H1 (cell line): ENCODE results near the gene GDF9. TPM values are rescaled to one million over a fixed set of nuclear protein-coding genes. Genes with fewer than 3 reads are reported as not detected.

Experiments used
- CTCF ChIA-PET: fragments of 300-600 bp; sonication (Branson Sonifier 250); formaldehyde crosslinking; loops from one replicate; lab custom pipeline; 2021; ENCODE audit not compliant: partially characterized antibody; lab: Charles Lee
- POLR2A ChIA-PET: fragments of 300-600 bp; sonication (Branson Sonifier 250); formaldehyde crosslinking; loops from one replicate; lab custom pipeline; 2021; ENCODE audit warnings: inconsistent platforms; ENCODE audit not compliant: partially characterized antibody; lab: Charles Lee
- DNase-seq, 2 experiments: peaks; one replicate each; pipeline versions ENCODE4 v3.0.0 to v3.0.0-alpha.2; 2010 to 2022; ENCODE audit warnings: low spot score in 2 of 2, low read depth in 1 of 2, mixed read lengths in 1 of 2
- FAIRE-seq: peaks from 2 replicates; lab custom pipeline; 2011; peaks lifted over from hg19 to GRCh38; lab: Jason Lieb, UNC
- H2AFZ ChIP-seq: 2 replicates; pipeline ENCODE4 v1.8.1; 2012; ENCODE audit warnings: low read length, inconsistent platforms
- H2AK5ac ChIP-seq: 2 replicates; pipeline ENCODE4 v1.6.1; 2013; ENCODE audit warnings: low read depth, low read length
- H2BK120ac ChIP-seq: replicated peaks from 2 replicates; pipeline ENCODE3; 2013; ENCODE audit warnings: low read depth, low read length, inconsistent platforms
- H2BK12ac ChIP-seq: 2 replicates; pipeline ENCODE4 v1.6.1; 2013; ENCODE audit warnings: low read depth, low read length
- H2BK15ac ChIP-seq: 2 replicates; pipeline ENCODE4 v1.6.1; 2013; ENCODE audit warnings: low read length
- H2BK20ac ChIP-seq: 2 replicates; pipeline ENCODE4 v1.6.1; 2013; ENCODE audit warnings: low read length
- H2BK5ac ChIP-seq: 2 replicates; pipeline ENCODE4 v1.6.1; 2013; ENCODE audit warnings: low read depth, low read length
- H3K14ac ChIP-seq: 2 replicates; pipeline ENCODE4 v1.6.1; 2013; ENCODE audit warnings: inconsistent platforms; ENCODE audit not compliant: insufficient read length
- H3K18ac ChIP-seq: 2 replicates; pipeline ENCODE4 v1.6.1; 2013; ENCODE audit warnings: low read length; ENCODE audit errors: extremely low read depth
- H3K23ac ChIP-seq: 2 replicates; pipeline ENCODE4 v1.6.1; 2013; ENCODE audit warnings: inconsistent platforms; ENCODE audit not compliant: insufficient read length
- H3K23me2 ChIP-seq: 2 replicates; pipeline ENCODE4 v1.6.1; 2013; ENCODE audit warnings: low read depth, low read length
- H3K27ac ChIP-seq: 2 replicates; pipeline ENCODE4 v1.6.1; 2011; ENCODE audit warnings: low read depth, low read length, inconsistent platforms
- H3K27me3 ChIP-seq, 4 experiments: replicated peaks in 1 of 4; 1 replicate in 1 of 4; 2 replicates in 3 of 4; pipeline versions ENCODE4 v1.6.1 to v1.8.1; 2011 to 2013; ENCODE audit warnings: low read length in 3 of 4, mild to moderate bottlenecking in 3 of 4, inconsistent platforms in 2 of 4, mixed read lengths in 2 of 4, moderate library complexity in 1 of 4; ENCODE audit not compliant: control insufficient read depth in 3 of 4, insufficient read depth in 3 of 4; ENCODE audit errors: extremely low read depth in 1 of 4
- H3K36me3 ChIP-seq, 4 experiments: 2 replicates each; pipeline versions ENCODE4 v1.6.1 to v1.8.1; 2011 to 2013; ENCODE audit warnings: mild to moderate bottlenecking in 4 of 4, low read length in 3 of 4, moderate library complexity in 2 of 4, control low read depth in 1 of 4, inconsistent platforms in 1 of 4; ENCODE audit not compliant: insufficient read depth in 4 of 4, control insufficient read depth in 2 of 4
- H3K4ac ChIP-seq: replicated peaks from 2 replicates; pipeline ENCODE3; 2013; ENCODE audit warnings: low read length, low read depth, mixed read lengths, inconsistent platforms; ENCODE audit not compliant: insufficient read length
- H3K4me1 ChIP-seq, 4 experiments: replicated peaks in 1 of 4; 1 replicate in 1 of 4; 2 replicates in 3 of 4; pipeline versions ENCODE4 v1.6.1 to v1.8.1; 2011 to 2013; ENCODE audit warnings: low read length in 3 of 4, inconsistent platforms in 2 of 4, mixed read lengths in 1 of 4; ENCODE audit not compliant: insufficient read depth in 4 of 4, control insufficient read depth in 3 of 4
- H3K4me2 ChIP-seq, 2 experiments: 2 replicates each; pipeline versions ENCODE4 v1.6.1 to v1.8.1; 2011 to 2013; ENCODE audit warnings: low read depth in 2 of 2, low read length in 2 of 2, control low read depth in 1 of 2, inconsistent platforms in 1 of 2, mild to moderate bottlenecking in 1 of 2; ENCODE audit not compliant: insufficient read depth in 1 of 2
- H3K4me3 ChIP-seq, 4 experiments: fragments of 200-600, 300-600 bp in 1 of 4; sonication (generic), shearing (Covaris generic), sonication (Bioruptor Twin) in 1 of 4; 2 replicates each; pipeline versions ENCODE4 v1.5.1 to v1.8.1; 2011 to 2016; ENCODE audit warnings: low read length in 4 of 4, low read depth in 3 of 4, control low read depth in 2 of 4, inconsistent platforms in 2 of 4, mild to moderate bottlenecking in 2 of 4, mixed read lengths in 1 of 4, moderate library complexity in 1 of 4; ENCODE audit not compliant: insufficient read depth in 2 of 4; ENCODE audit errors: extremely low read depth in 1 of 4
- H3K56ac ChIP-seq: replicated peaks from 2 replicates; pipeline ENCODE3; 2013; ENCODE audit warnings: low read depth, mild to moderate bottlenecking, mixed read lengths, low read length, inconsistent platforms; ENCODE audit not compliant: insufficient read length
- H3K79me1 ChIP-seq: 2 replicates; pipeline ENCODE4 v1.6.1; 2013; ENCODE audit warnings: low read depth, low read length, control low read depth
- H3K79me2 ChIP-seq, 2 experiments: 2 replicates each; pipeline versions ENCODE4 v1.6.1 to v1.8.1; 2012 to 2013; ENCODE audit warnings: low read length in 2 of 2, mild to moderate bottlenecking in 2 of 2, inconsistent platforms in 1 of 2; ENCODE audit not compliant: insufficient read depth in 2 of 2, control insufficient read depth in 1 of 2
- H3K9ac ChIP-seq, 4 experiments: replicated peaks in 1 of 4; 1 replicate in 1 of 4; 2 replicates in 3 of 4; pipeline versions ENCODE4 v1.6.1 to v1.8.1; 2011 to 2013; ENCODE audit warnings: low read depth in 3 of 4, low read length in 3 of 4, control low read depth in 2 of 4, mild to moderate bottlenecking in 2 of 4, moderate library complexity in 2 of 4, inconsistent platforms in 1 of 4; ENCODE audit errors: extremely low read depth in 1 of 4
- H3K9me3 ChIP-seq, 2 experiments: 2 replicates each; pipeline versions ENCODE4 v1.6.1 to v1.8.1; 2012 to 2013; ENCODE audit warnings: mild to moderate bottlenecking in 2 of 2, moderate library complexity in 2 of 2, control low read depth in 1 of 2, inconsistent platforms in 1 of 2, low read depth in 1 of 2, low read length in 1 of 2, mixed read lengths in 1 of 2; ENCODE audit not compliant: insufficient read depth in 2 of 2
- H4K20me1 ChIP-seq, 2 experiments: replicated peaks in 1 of 2; 2 replicates each; pipeline versions ENCODE3 to v1.8.1; 2011 to 2013; ENCODE audit warnings: inconsistent platforms in 2 of 2, low read length in 2 of 2, mild to moderate bottlenecking in 1 of 2; ENCODE audit not compliant: insufficient read depth in 2 of 2, control insufficient read depth in 1 of 2
- H4K5ac ChIP-seq: 2 replicates; pipeline ENCODE4 v1.6.1; 2013; ENCODE audit warnings: low read length, low read depth, mixed read lengths, inconsistent platforms; ENCODE audit not compliant: insufficient read length
- H4K8ac ChIP-seq: 2 replicates; pipeline ENCODE4 v1.8.0; 2013; ENCODE audit warnings: mild to moderate bottlenecking, moderate library complexity, low read length, inconsistent platforms; ENCODE audit not compliant: insufficient read depth; ENCODE audit errors: extremely low read depth
- H4K91ac ChIP-seq: replicated peaks from 2 replicates; pipeline ENCODE3; 2013; ENCODE audit warnings: low read length, mixed read lengths, inconsistent platforms; ENCODE audit not compliant: insufficient read length
- ASH2L ChIP-seq: fragments of 200-600, 300-600 bp; sonication (generic); IDR thresholded peaks from one replicate; pipeline ENCODE4 v1.7.1; 2017; ENCODE audit warnings: low read length
- CEBPB ChIP-seq: IDR thresholded peaks from 2 replicates; pipeline ENCODE4 v1.6.1; 2012; ENCODE audit warnings: low read depth, low read length
- EZH2 ChIP-seq: fragments of 200-600 bp; sonication (generic); IDR thresholded peaks from 2 replicates; pipeline ENCODE4 v1.7.1; 2012; ENCODE audit warnings: low read depth, mild to moderate bottlenecking, moderate library complexity, low read length, inconsistent platforms; ENCODE audit not compliant: severe bottlenecking
- JUND ChIP-seq: IDR thresholded peaks from 2 replicates; pipeline ENCODE4 v1.6.1; 2011; ENCODE audit warnings: mild to moderate bottlenecking, improper control_type of control experiment, low read length
- KDM4A ChIP-seq: IDR thresholded peaks from one replicate; pipeline ENCODE4 v1.7.1; 2012; ENCODE audit warnings: low read depth, mild to moderate bottlenecking, moderate library complexity, low read length, inconsistent platforms; ENCODE audit not compliant: severe bottlenecking
- POLR2A ChIP-seq, 2 experiments: IDR thresholded peaks; 1 replicate in 1 of 2; 2 replicates in 1 of 2; pipeline ENCODE4 v1.6.1; 2011; ENCODE audit warnings: low read depth in 2 of 2, low read length in 2 of 2, mild to moderate bottlenecking in 2 of 2; ENCODE audit errors: control extremely low read depth in 1 of 2
- POU5F1 ChIP-seq: IDR thresholded peaks from 2 replicates; pipeline ENCODE4 v1.6.1; 2011; ENCODE audit warnings: low read depth, mild to moderate bottlenecking, low read length, moderate library complexity
- RNF2 ChIP-seq: fragments of 200-900, 300-1000 bp; sonication (generic); IDR thresholded peaks from 2 replicates; pipeline ENCODE4 v1.7.1; 2016; ENCODE audit warnings: borderline replicate concordance, low read depth, mild to moderate bottlenecking, antibody characterized with exemption, low read length; ENCODE audit not compliant: poor library complexity, severe bottlenecking; ENCODE audit errors: missing control alignments
- RXRA ChIP-seq: IDR thresholded peaks from 2 replicates; pipeline ENCODE4 v1.6.1; 2011; ENCODE audit warnings: low read depth, mild to moderate bottlenecking, low read length, moderate library complexity; ENCODE audit not compliant: insufficient read depth
- SIRT6 ChIP-seq: IDR thresholded peaks from one replicate; pipeline ENCODE4 v1.7.1; 2012; ENCODE audit warnings: low read length, inconsistent platforms
- SRF ChIP-seq: IDR thresholded peaks from 2 replicates; pipeline ENCODE4 v1.6.1; 2011; ENCODE audit warnings: mild to moderate bottlenecking, low read depth, low read length, moderate library complexity
- SUZ12 ChIP-seq: fragments of 200-600 bp; sonication (generic); IDR thresholded peaks from 2 replicates; pipeline ENCODE4 v1.6.1; 2012; ENCODE audit warnings: mild to moderate bottlenecking, inconsistent platforms, low read length, moderate library complexity, mixed read lengths
- WGBS, 2 experiments: shearing (Covaris generic) in 1 of 2; methylation state at CpG; one replicate each; pipeline versions ENCODE4 v1.1.6 to v1.1.7; 2013 to 2015; ENCODE audit warnings: low lambda C conversion rate in 2 of 2, mixed read lengths in 2 of 2, inconsistent platforms in 1 of 2, low coverage in 1 of 2, missing lambda C conversion rate in 1 of 2; ENCODE audit not compliant: insufficient replicate concordance in 2 of 2, insufficient coverage in 1 of 2, insufficient read length in 1 of 2; ENCODE audit errors: extremely low coverage in 1 of 2, missing lambda C conversion rate in 1 of 2; 5-methylcytosine and 5-hydroxymethylcytosine counted together
- polyA plus RNA-seq, 7 experiments: library from polyadenylated mRNA; depleted of rRNA in 3 of 7; stranded (reverse) in 5 of 7; unstranded in 2 of 7; fragments of >200 nt in 5 of 7; fragments of 200-250 nt in 2 of 7; gene quantifications; 1 replicate in 5 of 7; 2 replicates in 1 of 7; 4 replicates in 1 of 7; pipeline versions ENCODE4 v1.2.1 to v1.2.3, GENCODE V29; 2011 to 2013; ENCODE audit warnings: missing spikeins in 2 of 7, mixed read lengths in 2 of 7
- total RNA-seq: library from RNA; stranded (reverse); fragmentation: NEBNext Ultra II Directional; extraction: Animal tissue kit (Norgen Biotek cat#: 25700); gene quantifications from 2 replicates; pipeline ENCODE4 v1.2.1, GENCODE V29; 2021

Gene GDF9
- total and polyA plus RNA-seq, 2 of the 8 experiments (the other 6 are each of a cell fraction or from before 2014, with no cell fraction given) = 0.14 TPM; not detected in 1

DNA sequence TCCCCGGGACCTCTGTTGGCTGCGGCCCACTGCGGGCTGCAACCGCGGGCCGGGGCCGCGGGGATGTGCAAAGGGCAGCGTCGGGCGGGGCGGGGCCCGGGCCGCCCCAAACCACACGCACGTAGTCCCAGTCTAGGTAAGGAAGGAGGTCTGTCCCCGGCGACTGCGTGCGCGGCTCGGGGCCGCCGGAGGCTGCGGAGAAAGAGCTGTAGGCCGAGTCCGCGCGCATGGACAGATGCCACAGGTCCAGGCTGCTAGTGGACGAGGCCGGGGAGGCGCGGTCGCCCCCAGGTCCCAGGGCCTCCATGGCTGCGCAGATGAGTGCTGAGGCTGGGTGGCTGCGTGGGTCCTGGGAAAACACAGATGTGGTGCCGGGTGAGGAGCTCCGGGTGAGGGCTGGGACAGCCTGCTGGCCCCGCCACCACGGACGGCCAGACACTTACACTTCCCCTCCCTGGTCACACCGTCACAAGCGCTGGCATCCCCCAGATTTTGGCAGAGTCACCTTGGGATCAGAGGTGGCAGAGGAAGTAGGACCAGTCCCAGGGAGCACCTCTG lies 40.4 kb downstream of the GDF9 start:
- H3K4me2 ChIP-seq = peak overlapping the region; percentile 74
- ChIA-PET POLR2A (interaction anchor here (0.7 to 5.7 kb wide), 9 partner anchors 12 to 226 kb away, joined by 3 to 32 read pairs (median 5); partner anchors contain the start of genes GDF9, HSPA4, SOWAHA and UQCRQ), CTCF (interaction anchor here (0.8 to 25.6 kb wide), 11 partner anchors 9 to 226 kb away, joined by 3 to 465 read pairs (median 4); partner anchors contain the start of genes CCNI2, GDF9, HSPA4 and LEAP2)
- no peaks in the 10 kb centered on the region for H3K79me2 ChIP-seq
- no peak overlapping the region for H3K27ac ChIP-seq
- H2AK5ac ChIP-seq = no peak overlapping the region
- peaks cover 13% of the 10 kb centered on the region; the same call in 1 of the 2 replicates for H3K23me2 ChIP-seq
- no peak overlapping the region for H2BK5ac ChIP-seq
- no peak overlapping the region for H2BK120ac ChIP-seq
- FAIRE-seq = no peak
- H3K4me3 ChIP-seq = peak overlapping the region; percentile 30 to 60 (median 40)
- peak overlapping the region in 2 of 4 experiments; percentile 13 to 33; a peak in 2 of 7 replicates for H3K9ac ChIP-seq
- 0 out of 2 replicates have a peak overlapping the region, but pooled peaks have one; percentile 28 for H3K18ac ChIP-seq
- 0 out of 2 replicates have a peak overlapping the region, but pooled peaks have one; percentile 4 for H2BK12ac ChIP-seq
- no peaks in the 10 kb centered on the region for H3K79me1 ChIP-seq
- H4K8ac ChIP-seq = peak overlapping the region; percentile 45; the same call in 1 of the 2 replicates
- H3K4me1 ChIP-seq = peaks cover 0 to 23% (median 19%) of the 10 kb centered on the region in 4 experiments; a peak in 6 of 7 replicates
- H4K5ac ChIP-seq = no peak overlapping the region
- H3K4ac ChIP-seq = no peak overlapping the region
- H3K56ac ChIP-seq = no peak overlapping the region
- 6% methylated on average over 26 of the region's 43 CpGs; no CpG with 5 or more reads in 1 of the 2 experiments for WGBS, 2 experiments
- H4K91ac ChIP-seq = peak overlapping the region; percentile 41
- no peaks in the 10 kb centered on the region for H3K9me3 ChIP-seq
- peak in 1 of 2 experiments; percentile 68 for DNase-seq
- H3K23ac ChIP-seq = no peak overlapping the region
- H3K36me3 ChIP-seq = no peaks in the 10 kb centered on the region
- no peaks in the 10 kb centered on the region for H4K20me1 ChIP-seq
- H2BK20ac ChIP-seq = no peak overlapping the region
- peaks cover 30 to 78% (median 65%) of the 10 kb centered on the region in 4 experiments for H3K27me3 ChIP-seq
- no peak overlapping the region for H3K14ac ChIP-seq
- H2AFZ ChIP-seq = peak overlapping the region; percentile 71; the same call in 1 of the 2 replicates
- H2BK15ac ChIP-seq = peak overlapping the region; percentile 40; the same call in 1 of the 2 replicates
- TF ChIP-seq SUZ12 (peak; percentile 60; the same call in 1 of the 2 replicates), POLR2A (IDR thresholded peaks at IDR 0.05; ENCODE audit: control extremely low read depth in 1 of 2, low read depth in 2 of 2, low read length in 2 of 2) (no peak), ASH2L (peak; percentile 35), EZH2 (peak; percentile 75), RNF2 (peak; percentile 45), SRF (no peak), JUND (no peak), KDM4A (peak; percentile 71), RXRA (no peak), SIRT6 (no peak), CEBPB (no peak), POU5F1 (no peak)
